ENCODE measurements around the gene SRP72. TPM values are rescaled to one million over a fixed set of nuclear protein-coding genes. Genes with fewer than 3 reads are reported as not detected.

Gene SRP72
- total and polyA plus RNA-seq, 2 donors (not counting 1 experiment from before 2014, with no cell fraction given): 51.9 to 111 TPM

DNA sequence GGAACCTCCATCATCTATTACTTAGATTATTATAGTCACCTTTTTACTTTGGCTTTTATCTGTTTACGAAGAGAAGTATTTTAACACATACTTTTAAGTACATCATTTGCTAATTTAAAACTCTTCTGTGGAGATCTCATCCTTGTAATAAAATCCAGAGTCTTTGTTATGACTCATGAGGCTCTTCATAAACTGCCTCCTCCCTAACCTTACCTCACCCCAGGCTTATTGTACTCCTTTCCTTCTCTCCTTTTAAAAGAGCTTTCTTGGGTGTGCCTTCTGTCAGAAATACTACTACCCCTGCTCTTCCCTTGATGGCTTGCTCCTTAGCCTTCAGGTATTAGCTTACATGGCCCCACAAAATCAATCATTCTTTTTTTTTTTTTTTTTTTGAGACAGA is 44.7 kb downstream of the SRP72 start:
- Histone ChIP-seq H3K9me3 (ENCODE audit: control extremely low read depth in 1 of 3, control insufficient read depth in 2 of 3, insufficient read depth in 1 of 3, low read length in 2 of 3) (no peaks in the 10 kb centered on the region), H3K4me3 (ENCODE audit: control extremely low read depth in 1 of 5, extremely low read depth in 1 of 5, insufficient read depth in 1 of 5, low read depth in 2 of 5, low read length in 4 of 5) (no peak overlapping the region), H3K36me3 (replicated peaks in 1 of 2; ENCODE audit: control extremely low read depth in 1 of 2, control insufficient read depth in 1 of 2, extremely low read depth in 1 of 2, insufficient read depth in 2 of 2, low read length in 1 of 2) (no peaks in the 10 kb centered on the region), H3K27ac (ENCODE audit: low read length in 2 of 2) (no peak overlapping the region), H3K79me2 (ENCODE audit: control insufficient read depth, insufficient read depth, low read length) (no peaks in the 10 kb centered on the region), H3K4me1 (ENCODE audit: control insufficient read depth in 2 of 2, insufficient read depth in 2 of 2, low read length in 2 of 2) (no peaks in the 10 kb centered on the region), H2AFZ (ENCODE audit: insufficient read depth, low read depth, low read length, poor library complexity, severe bottlenecking) (no peak overlapping the region), H4K20me1 (ENCODE audit: control insufficient read depth, insufficient read depth, low read length, poor library complexity, severe bottlenecking) (no peaks in the 10 kb centered on the region), H3K9ac (ENCODE audit: low read length) (no peak overlapping the region), H3K4me2 (replicated peaks; ENCODE audit: low read depth, low read length, poor library complexity, severe bottlenecking) (no peak overlapping the region), H3K27me3 (replicated peaks in 1 of 4; ENCODE audit: control extremely low read depth in 1 of 4, control insufficient read depth in 3 of 4, insufficient read depth in 4 of 4, low read length in 3 of 4) (peaks cover 0 to 2% (median under 1%) of the 10 kb centered on the region in 4 experiments)
- ATAC-seq (ENCODE audit: low read depth) (no peak), DNase-seq (no peak)
- H3K9me3 Mint-ChIP-seq (ENCODE audit: insufficient read depth): no peaks in the 10 kb centered on the region
- POLR2A ChIA-PET: interaction anchor here (0.7 kb wide), 1 partner anchor 351 kb away, joined by 6 read pairs; no protein-coding TSS in a partner anchor
- TF ChIP-seq, protein P1, sequence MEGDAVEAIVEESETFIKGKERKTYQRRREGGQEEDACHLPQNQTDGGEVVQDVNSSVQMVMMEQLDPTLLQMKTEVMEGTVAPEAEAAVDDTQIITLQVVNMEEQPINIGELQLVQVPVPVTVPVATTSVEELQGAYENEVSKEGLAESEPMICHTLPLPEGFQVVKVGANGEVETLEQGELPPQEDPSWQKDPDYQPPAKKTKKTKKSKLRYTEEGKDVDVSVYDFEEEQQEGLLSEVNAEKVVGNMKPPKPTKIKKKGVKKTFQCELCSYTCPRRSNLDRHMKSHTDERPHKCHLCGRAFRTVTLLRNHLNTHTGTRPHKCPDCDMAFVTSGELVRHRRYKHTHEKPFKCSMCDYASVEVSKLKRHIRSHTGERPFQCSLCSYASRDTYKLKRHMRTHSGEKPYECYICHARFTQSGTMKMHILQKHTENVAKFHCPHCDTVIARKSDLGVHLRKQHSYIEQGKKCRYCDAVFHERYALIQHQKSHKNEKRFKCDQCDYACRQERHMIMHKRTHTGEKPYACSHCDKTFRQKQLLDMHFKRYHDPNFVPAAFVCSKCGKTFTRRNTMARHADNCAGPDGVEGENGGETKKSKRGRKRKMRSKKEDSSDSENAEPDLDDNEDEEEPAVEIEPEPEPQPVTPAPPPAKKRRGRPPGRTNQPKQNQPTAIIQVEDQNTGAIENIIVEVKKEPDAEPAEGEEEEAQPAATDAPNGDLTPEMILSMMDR (IDR thresholded peaks at IDR 0.05): no peak
- TF ChIP-seq EZH2 (IDR thresholded peaks at IDR 0.05; ENCODE audit: borderline replicate concordance, insufficient read depth, low read depth, low read length, poor library complexity, severe bottlenecking): no peak
- H3K27me3 Mint-ChIP-seq: peaks cover 12% of the 10 kb centered on the region
- no peak overlapping the region for H3K27ac Mint-ChIP-seq
- no CpG with 5 or more reads among the region's 1 CpG for WGBS (ENCODE audit: insufficient coverage)
- intact Hi-C loops (cut with micrococcal nuclease): no loop called here
- no peak overlapping the region for H3K4me3 Mint-ChIP-seq
- no peaks in the 10 kb centered on the region for H3K4me1 Mint-ChIP-seq
- CTCF ChIA-PET: no interaction called here

DNA sequence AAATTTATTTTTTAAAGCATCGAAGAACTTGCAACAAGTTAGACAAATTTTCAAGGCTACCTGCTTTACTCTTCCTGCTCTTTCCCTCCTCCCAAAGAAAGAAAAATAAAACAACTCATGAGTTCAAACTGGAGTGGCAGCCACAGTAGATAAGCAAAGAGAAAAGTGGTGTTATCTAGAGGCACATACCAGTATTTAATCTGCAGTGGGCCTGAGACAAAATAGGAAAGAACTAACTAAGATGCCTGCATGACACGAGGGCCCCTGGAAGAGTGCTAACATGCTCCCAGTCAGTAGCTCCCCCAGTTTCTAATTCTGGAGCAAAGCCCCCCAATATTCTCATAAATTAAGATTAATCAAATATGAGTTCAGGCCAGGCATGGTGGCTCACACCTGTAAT is 46.1 kb downstream of the SRP72 start:
- no peaks in the 10 kb centered on the region for H3K36me3 ChIP-seq (replicated peaks in 1 of 2; ENCODE audit: control extremely low read depth in 1 of 2, control insufficient read depth in 1 of 2, extremely low read depth in 1 of 2, insufficient read depth in 2 of 2, low read length in 1 of 2)
- ChIA-PET CTCF (no interaction called here), POLR2A (no interaction called here)
- DNase-seq: no peak
- H3K4me1 ChIP-seq (ENCODE audit: control insufficient read depth in 2 of 2, insufficient read depth in 2 of 2, low read length in 2 of 2): no peaks in the 10 kb centered on the region
- Mint-ChIP-seq H3K9me3 (ENCODE audit: insufficient read depth) (no peaks in the 10 kb centered on the region), H3K27ac (no peak overlapping the region), H3K4me3 (no peak overlapping the region), H3K4me1 (no peaks in the 10 kb centered on the region), H3K27me3 (peaks cover 12% of the 10 kb centered on the region)
- H3K4me3 ChIP-seq (ENCODE audit: control extremely low read depth in 1 of 5, extremely low read depth in 1 of 5, insufficient read depth in 1 of 5, low read depth in 2 of 5, low read length in 4 of 5): no peak overlapping the region
- 20% methylated on average over 1 of the region's 2 CpGs for WGBS (ENCODE audit: insufficient coverage)
- peaks cover 0 to 2% (median 0%) of the 10 kb centered on the region in 4 experiments for H3K27me3 ChIP-seq (replicated peaks in 1 of 4; ENCODE audit: control extremely low read depth in 1 of 4, control insufficient read depth in 3 of 4, insufficient read depth in 4 of 4, low read length in 3 of 4)
- no peaks in the 10 kb centered on the region for H4K20me1 ChIP-seq (ENCODE audit: control insufficient read depth, insufficient read depth, low read length, poor library complexity, severe bottlenecking)
- intact Hi-C loops (cut with micrococcal nuclease): no loop called here
- no peak overlapping the region for H2AFZ ChIP-seq (ENCODE audit: insufficient read depth, low read depth, low read length, poor library complexity, severe bottlenecking)
- ATAC-seq (ENCODE audit: low read depth): no peak
- TF ChIP-seq, protein P1 (IDR thresholded peaks at IDR 0.05): no peak
- TF ChIP-seq EZH2 (IDR thresholded peaks at IDR 0.05; ENCODE audit: borderline replicate concordance, insufficient read depth, low read depth, low read length, poor library complexity, severe bottlenecking): no peak
- no peak overlapping the region for H3K9ac ChIP-seq (ENCODE audit: low read length)
- no peak overlapping the region for H3K27ac ChIP-seq (ENCODE audit: low read length in 2 of 2)
- no peak overlapping the region for H3K4me2 ChIP-seq (replicated peaks; ENCODE audit: low read depth, low read length, poor library complexity, severe bottlenecking)
- no peaks in the 10 kb centered on the region for H3K9me3 ChIP-seq (ENCODE audit: control extremely low read depth in 1 of 3, control insufficient read depth in 2 of 3, insufficient read depth in 1 of 3, low read length in 2 of 3)
- no peaks in the 10 kb centered on the region for H3K79me2 ChIP-seq (ENCODE audit: control insufficient read depth, insufficient read depth, low read length)
